Measurements from ENCODE around the gene RANBP3.

Gene RANBP3

GRCh38 chr19:6012426-6013170, 34.7 kb upstream of the RANBP3 start:
- no peak for DNase-seq
- Histone ChIP-seq H3K4me3 (ENCODE audit: low read depth in 1 of 2, low read length in 2 of 2) (no peak overlapping the region), H3K27ac (ENCODE audit: low read length) (no peak overlapping the region), H3K36me3 (ENCODE audit: insufficient read depth, low read length) (no peaks in the 10 kb centered on the region), H3K9ac (ENCODE audit: low read depth, low read length) (no peak overlapping the region), H4K20me1 (ENCODE audit: insufficient read depth, low read length) (no peaks in the 10 kb centered on the region), H3K27me3 (ENCODE audit: insufficient read depth, low read length, poor library complexity) (no peaks in the 10 kb centered on the region), H3K4me1 (ENCODE audit: insufficient read depth, low read length) (no peaks in the 10 kb centered on the region), H2AFZ (ENCODE audit: low read depth, low read length) (no peak overlapping the region), H3K4me2 (ENCODE audit: insufficient read depth, low read length) (no peak overlapping the region), H3K79me2 (ENCODE audit: insufficient read depth, low read length) (no peaks in the 10 kb centered on the region), H3K9me3 (ENCODE audit: insufficient read depth, low read length, severe bottlenecking) (no peaks in the 10 kb centered on the region)
- no peak for TF ChIP-seq EZH2 (IDR thresholded peaks at IDR 0.05; ENCODE audit: borderline replicate concordance, low read depth, low read length, severe bottlenecking)
- no peak for TF ChIP-seq CTCF (IDR thresholded peaks at IDR 0.05; ENCODE audit: borderline replicate concordance, extremely low read depth, low read length, poor library complexity, severe bottlenecking)
- ATAC-seq (ENCODE audit: insufficient read depth, low read depth) = no peak

GRCh38 chr19:6011794-6012193, 33.9 kb upstream of the RANBP3 start:
- H3K27ac ChIP-seq (ENCODE audit: low read length) = no peak overlapping the region
- no peak for TF ChIP-seq EZH2 (IDR thresholded peaks at IDR 0.05; ENCODE audit: borderline replicate concordance, low read depth, low read length, severe bottlenecking)
- no peak for TF ChIP-seq CTCF (IDR thresholded peaks at IDR 0.05; ENCODE audit: borderline replicate concordance, extremely low read depth, low read length, poor library complexity, severe bottlenecking)

GRCh38 chr19:6011206-6011605, 33.3 kb upstream of the RANBP3 start:
- no peak for TF ChIP-seq EZH2 (IDR thresholded peaks at IDR 0.05; ENCODE audit: borderline replicate concordance, low read depth, low read length, severe bottlenecking)
- no peak overlapping the region for H3K9ac ChIP-seq (ENCODE audit: low read depth, low read length)
- H3K27ac ChIP-seq (ENCODE audit: low read length) = no peak overlapping the region
- no peak for DNase-seq
- no peaks in the 10 kb centered on the region for H3K4me1 ChIP-seq (ENCODE audit: insufficient read depth, low read length)
- no peak overlapping the region for H3K4me3 ChIP-seq (ENCODE audit: low read depth in 1 of 2, low read length in 2 of 2)
- no peaks in the 10 kb centered on the region for H3K79me2 ChIP-seq (ENCODE audit: insufficient read depth, low read length)
- ATAC-seq (ENCODE audit: insufficient read depth, low read depth) = no peak
- no peaks in the 10 kb centered on the region for H4K20me1 ChIP-seq (ENCODE audit: insufficient read depth, low read length)
- H3K27me3 ChIP-seq (ENCODE audit: insufficient read depth, low read length, poor library complexity) = no peaks in the 10 kb centered on the region
- no peaks in the 10 kb centered on the region for H3K36me3 ChIP-seq (ENCODE audit: insufficient read depth, low read length)
- no peak overlapping the region for H3K4me2 ChIP-seq (ENCODE audit: insufficient read depth, low read length)
- H2AFZ ChIP-seq (ENCODE audit: low read depth, low read length) = no peak overlapping the region
- H3K9me3 ChIP-seq (ENCODE audit: insufficient read depth, low read length, severe bottlenecking) = no peaks in the 10 kb centered on the region

More at GRCh38 chr19:6011794-6012193, 33.9 kb upstream of the RANBP3 start:
- Histone ChIP-seq H3K79me2 (ENCODE audit: insufficient read depth, low read length) (no peaks in the 10 kb centered on the region), H3K36me3 (ENCODE audit: insufficient read depth, low read length) (no peaks in the 10 kb centered on the region), H3K9ac (ENCODE audit: low read depth, low read length) (no peak overlapping the region), H3K9me3 (ENCODE audit: insufficient read depth, low read length, severe bottlenecking) (no peaks in the 10 kb centered on the region), H3K4me2 (ENCODE audit: insufficient read depth, low read length) (no peak overlapping the region), H3K27me3 (ENCODE audit: insufficient read depth, low read length, poor library complexity) (no peaks in the 10 kb centered on the region), H2AFZ (ENCODE audit: low read depth, low read length) (no peak overlapping the region), H4K20me1 (ENCODE audit: insufficient read depth, low read length) (no peaks in the 10 kb centered on the region), H3K4me3 (ENCODE audit: low read depth in 1 of 2, low read length in 2 of 2) (no peak overlapping the region), H3K4me1 (ENCODE audit: insufficient read depth, low read length) (no peaks in the 10 kb centered on the region)
- ATAC-seq (ENCODE audit: insufficient read depth, low read depth) (no peak), DNase-seq (no peak)

GRCh38 chr19:6010107-6010506, 32.2 kb upstream of the RANBP3 start:
- Histone ChIP-seq H3K4me1 (ENCODE audit: insufficient read depth, low read length) (no peaks in the 10 kb centered on the region), H2AFZ (ENCODE audit: low read depth, low read length) (no peak overlapping the region), H3K79me2 (ENCODE audit: insufficient read depth, low read length) (no peaks in the 10 kb centered on the region), H4K20me1 (ENCODE audit: insufficient read depth, low read length) (no peaks in the 10 kb centered on the region), H3K36me3 (ENCODE audit: insufficient read depth, low read length) (no peaks in the 10 kb centered on the region), H3K9me3 (ENCODE audit: insufficient read depth, low read length, severe bottlenecking) (no peaks in the 10 kb centered on the region), H3K4me3 (ENCODE audit: low read depth in 1 of 2, low read length in 2 of 2) (no peak overlapping the region), H3K4me2 (ENCODE audit: insufficient read depth, low read length) (no peak overlapping the region), H3K27ac (ENCODE audit: low read length) (no peak overlapping the region), H3K9ac (ENCODE audit: low read depth, low read length) (no peak overlapping the region), H3K27me3 (ENCODE audit: insufficient read depth, low read length, poor library complexity) (no peaks in the 10 kb centered on the region)
- TF ChIP-seq CTCF (IDR thresholded peaks at IDR 0.05; ENCODE audit: borderline replicate concordance, extremely low read depth, low read length, poor library complexity, severe bottlenecking) (no peak), EZH2 (IDR thresholded peaks at IDR 0.05; ENCODE audit: borderline replicate concordance, low read depth, low read length, severe bottlenecking) (no peak)
- no peak for ATAC-seq (ENCODE audit: insufficient read depth, low read depth)
- DNase-seq = no peak
